ENCODE results near the gene DDX1.
A peak's percentile ranks its signal among the peaks of the same experiment; 100 is the strongest.

The DDX1 gene

DNA sequence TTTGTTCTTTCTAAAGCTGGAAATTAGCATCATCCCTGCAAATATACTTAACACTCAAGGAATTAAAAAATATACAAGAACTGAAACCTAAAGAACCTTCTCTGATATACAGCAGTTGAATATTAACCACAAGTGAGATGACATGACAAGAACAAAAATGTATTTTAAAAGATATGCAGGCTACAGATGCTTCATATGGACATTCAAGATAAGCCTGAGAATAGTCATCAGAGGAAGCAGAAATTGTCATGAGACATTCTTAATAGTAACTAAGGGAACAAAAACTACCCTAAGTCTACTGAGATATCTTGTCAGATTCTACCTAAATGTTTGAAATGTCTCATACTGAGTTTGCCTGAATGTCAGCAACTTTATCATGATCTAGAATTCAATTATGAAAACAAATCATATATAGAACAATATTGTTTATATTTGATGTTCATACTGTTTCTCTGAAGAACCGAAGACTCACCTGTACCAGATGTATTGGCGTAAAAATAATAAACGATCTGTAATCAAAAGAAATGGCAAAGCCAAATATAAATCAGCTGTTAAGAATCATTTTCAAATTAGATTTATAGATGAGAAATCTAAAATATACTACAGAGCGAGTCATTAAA is 35.2 kb upstream of the DDX1 start:
- no peaks in the 10 kb centered on the region for H3K9me3 ChIP-seq (ENCODE audit: insufficient read depth, low read depth, low read length)
- H3K9ac ChIP-seq (ENCODE audit: low read depth, low read length, poor library complexity, severe bottlenecking): peak overlapping the region; percentile 82
- H4K20me1 ChIP-seq (ENCODE audit: insufficient read depth, low read length, poor library complexity, severe bottlenecking): no peaks in the 10 kb centered on the region
- peak overlapping the region; percentile 86 for H3K4me3 ChIP-seq (ENCODE audit: low read length, poor library complexity, severe bottlenecking)
- peak overlapping the region; percentile 94 for H3K4me2 ChIP-seq (ENCODE audit: low read depth, low read length, poor library complexity, severe bottlenecking)
- H3K27me3 ChIP-seq (ENCODE audit: insufficient read depth, low read length, poor library complexity, severe bottlenecking): no peaks in the 10 kb centered on the region
- H3K36me3 ChIP-seq (ENCODE audit: insufficient read depth, low read length): peaks cover 18% of the 10 kb centered on the region
- H3K9me2 ChIP-seq (replicated peaks; ENCODE audit: low read depth, low read length): no peaks in the 10 kb centered on the region
- TF ChIP-seq CTCF (conservative IDR thresholded peaks at IDR 0.05; ENCODE audit: low read length) (no peak), EZH2phosphoT487 (IDR thresholded peaks at IDR 0.05; ENCODE audit: borderline replicate concordance) (no peak)
- H3K4me1 ChIP-seq (ENCODE audit: insufficient read depth, low read length, poor library complexity, severe bottlenecking): peaks cover 58% of the 10 kb centered on the region
- H2AFZ ChIP-seq (ENCODE audit: low read length): no peak overlapping the region
- H3F3A ChIP-seq (ENCODE audit: low read depth): peaks cover 3% of the 10 kb centered on the region; the same call in 1 of the 2 replicates
- H3K79me2 ChIP-seq (ENCODE audit: insufficient read depth, low read length): peaks cover 73% of the 10 kb centered on the region

- Histone ChIP-seq H3K36me3 (ENCODE audit: insufficient read depth, low read length) (peaks cover 6% of the 10 kb centered on the region; the same call in 1 of the 2 replicates), H4K20me1 (ENCODE audit: insufficient read depth, low read length, poor library complexity, severe bottlenecking) (no peaks in the 10 kb centered on the region), H3F3A (ENCODE audit: low read depth) (peaks cover 3% of the 10 kb centered on the region; the same call in 1 of the 2 replicates), H3K9ac (ENCODE audit: low read depth, low read length, poor library complexity, severe bottlenecking) (peak overlapping the region; percentile 82), H3K27me3 (ENCODE audit: insufficient read depth, low read length, poor library complexity, severe bottlenecking) (no peaks in the 10 kb centered on the region), H3K4me3 (ENCODE audit: low read length, poor library complexity, severe bottlenecking) (peak overlapping the region; percentile 86), H3K4me1 (ENCODE audit: insufficient read depth, low read length, poor library complexity, severe bottlenecking) (peaks cover 72% of the 10 kb centered on the region), H3K4me2 (ENCODE audit: low read depth, low read length, poor library complexity, severe bottlenecking) (peak overlapping the region; percentile 94), H3K79me2 (ENCODE audit: insufficient read depth, low read length) (peaks cover 71% of the 10 kb centered on the region), H3K9me2 (replicated peaks; ENCODE audit: low read depth, low read length) (no peaks in the 10 kb centered on the region), H3K9me3 (ENCODE audit: insufficient read depth, low read depth, low read length) (no peaks in the 10 kb centered on the region), H2AFZ (ENCODE audit: low read length) (no peak overlapping the region)
- TF ChIP-seq EZH2phosphoT487 (IDR thresholded peaks at IDR 0.05; ENCODE audit: borderline replicate concordance) (no peak), CTCF (conservative IDR thresholded peaks at IDR 0.05; ENCODE audit: low read length) (no peak)
Measured at GRCh38 chr2:15557887-15558311, 33.8 kb upstream of the DDX1 start.

DNA sequence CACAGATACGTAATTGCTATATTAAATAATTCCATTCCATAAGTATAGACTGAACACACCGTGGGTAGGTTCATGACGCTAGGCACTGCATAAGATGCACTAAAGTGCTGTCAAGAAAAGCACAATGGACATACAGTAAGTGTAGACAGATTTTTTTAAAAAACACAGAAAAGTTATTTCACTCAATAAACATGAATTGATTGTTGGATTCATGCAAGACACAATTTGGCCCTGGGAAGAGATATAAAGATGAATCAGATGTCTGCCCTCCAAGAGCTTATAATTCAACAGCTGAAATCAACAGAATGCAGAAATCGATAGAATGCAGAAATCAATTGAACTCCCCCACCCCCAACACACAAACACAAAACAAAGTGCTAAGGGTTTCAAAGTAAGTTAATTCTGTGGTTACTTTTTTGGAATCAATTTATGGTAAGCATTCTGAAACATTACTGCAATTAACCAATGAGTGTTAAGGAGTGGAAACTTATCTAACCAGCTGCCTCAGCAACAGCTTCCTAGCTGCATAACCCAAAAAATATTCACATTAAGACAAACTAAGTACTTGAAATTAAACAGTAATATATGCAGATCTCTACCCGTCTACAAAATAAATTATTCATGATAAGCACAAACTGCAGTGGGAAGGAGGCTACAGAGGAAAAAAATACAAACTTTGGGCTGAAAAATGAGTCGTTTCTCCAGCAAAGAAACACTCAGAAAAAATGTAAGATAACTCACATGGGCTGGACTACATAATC is 32.1 kb upstream of the DDX1 start:
- Histone ChIP-seq H3F3A (ENCODE audit: low read depth) (peaks cover 3% of the 10 kb centered on the region; the same call in 1 of the 2 replicates), H3K4me3 (ENCODE audit: low read length, poor library complexity, severe bottlenecking) (peak overlapping the region; percentile 86), H2AFZ (ENCODE audit: low read length) (no peak overlapping the region), H3K9me3 (ENCODE audit: insufficient read depth, low read depth, low read length) (no peaks in the 10 kb centered on the region), H3K27me3 (ENCODE audit: insufficient read depth, low read length, poor library complexity, severe bottlenecking) (no peaks in the 10 kb centered on the region), H3K9ac (ENCODE audit: low read depth, low read length, poor library complexity, severe bottlenecking) (peak overlapping the region; percentile 82), H3K4me2 (ENCODE audit: low read depth, low read length, poor library complexity, severe bottlenecking) (peak overlapping the region; percentile 94), H3K79me2 (ENCODE audit: insufficient read depth, low read length) (peaks cover 61% of the 10 kb centered on the region), H4K20me1 (ENCODE audit: insufficient read depth, low read length, poor library complexity, severe bottlenecking) (no peaks in the 10 kb centered on the region), H3K36me3 (ENCODE audit: insufficient read depth, low read length) (no peaks in the 10 kb centered on the region), H3K9me2 (replicated peaks; ENCODE audit: low read depth, low read length) (no peaks in the 10 kb centered on the region), H3K4me1 (ENCODE audit: insufficient read depth, low read length, poor library complexity, severe bottlenecking) (peaks cover 66% of the 10 kb centered on the region)
- no peak for TF ChIP-seq CTCF (conservative IDR thresholded peaks at IDR 0.05; ENCODE audit: low read length)
- TF ChIP-seq EZH2phosphoT487 (IDR thresholded peaks at IDR 0.05; ENCODE audit: borderline replicate concordance): no peak

Measured in Loucy (cell line).